ENCODE measurements around the gene THSD4.
"Not testable (repeated sequence)": the region's sequence is repeated elsewhere in the genome, so short reads cannot be mapped to it uniquely, and the experiment has no call there.

- TF ChIP-seq CTCF (conservative IDR thresholded peaks at IDR 0.05; ENCODE audit: low read length); EZH2phosphoT487 (IDR thresholded peaks at IDR 0.05; ENCODE audit: borderline replicate concordance, low read depth, low read length): not testable (repeated sequence)
Observed at GRCh38 chr15:71439478-71439877, 324.2 kb downstream of the THSD4 start.
